ENCODE data around the gene PARP1. TPM values are rescaled to one million over a fixed set of nuclear protein-coding genes. Genes with fewer than 3 reads are reported as not detected.

Gene PARP1
- total RNA-seq, 1 experiment from 2014 or later, result 157 TPM

- no peak for DNase-seq
- ChIA-PET CTCF (interaction anchor here (0.6 kb wide), 1 partner anchor 14 kb away, joined by 3 read pairs; no protein-coding TSS in a partner anchor), POLR2A (ENCODE audit: unreplicated experiment) (no interaction called here)
- TF ChIP-seq CTCF (conservative IDR thresholded peaks at IDR 0.05) (no peak), EZH2 (IDR thresholded peaks at IDR 0.05; ENCODE audit: low read depth) (no peak)
- no peak overlapping the region for H3K4me2 ChIP-seq
- no peaks in the 10 kb centered on the region for H3K79me2 ChIP-seq (ENCODE audit: low read depth)
- H4K20me1 ChIP-seq (ENCODE audit: insufficient read depth), result no peaks in the 10 kb centered on the region
- H3K9me2 ChIP-seq (ENCODE audit: insufficient read depth), result no peaks in the 10 kb centered on the region
- intact Hi-C loops (cut with micrococcal nuclease; ENCODE audit: unreplicated experiment), result loop anchor here (10.0 kb wide), 2 partner anchors 202 to 1012 kb away; no protein-coding TSS in a partner anchor
- H3K27me3 ChIP-seq (ENCODE audit: insufficient read depth, low read depth), result no peaks in the 10 kb centered on the region
- H3K9me3 ChIP-seq (ENCODE audit: insufficient read depth, low read depth), result no peaks in the 10 kb centered on the region
- H3K36me3 ChIP-seq (ENCODE audit: low read depth), result no peaks in the 10 kb centered on the region
- BruUV-seq (replicated peaks), result no TSS peak
- no peak overlapping the region for H3K27ac ChIP-seq
- no peak overlapping the region for H2AFZ ChIP-seq
- H3F3A ChIP-seq (ENCODE audit: insufficient read depth, low read depth), result no peaks in the 10 kb centered on the region
- no peaks in the 10 kb centered on the region for H3K4me1 ChIP-seq (replicated peaks; ENCODE audit: insufficient read depth)
- no peak overlapping the region for H3K4me3 ChIP-seq
These were observed 14.6 kb upstream of the PARP1 start for GRCh38 chr1:226422478-226422877.

- no peaks in the 10 kb centered on the region for H3K79me2 ChIP-seq (ENCODE audit: low read depth)
- no peaks in the 10 kb centered on the region for H3K36me3 ChIP-seq (ENCODE audit: low read depth)
- DNase-seq, result no peak
- H3K4me2 ChIP-seq, result no peak overlapping the region
- no peak overlapping the region for H3K27ac ChIP-seq
- intact Hi-C loops (cut with micrococcal nuclease; ENCODE audit: unreplicated experiment), result loop anchor here (10.0 kb wide), 2 partner anchors 204 to 1014 kb away; no protein-coding TSS in a partner anchor
- H4K20me1 ChIP-seq (ENCODE audit: insufficient read depth), result no peaks in the 10 kb centered on the region
- no TSS peak for BruUV-seq (replicated peaks)
- no peaks in the 10 kb centered on the region for H3K4me1 ChIP-seq (replicated peaks; ENCODE audit: insufficient read depth)
- H2AFZ ChIP-seq, result no peak overlapping the region
- H3K9me2 ChIP-seq (ENCODE audit: insufficient read depth), result no peaks in the 10 kb centered on the region
- ChIA-PET POLR2A (ENCODE audit: unreplicated experiment) (no interaction called here), CTCF (interaction anchor here (0.6 kb wide), 1 partner anchor 98 kb away, joined by 4 read pairs; no protein-coding TSS in a partner anchor)
- TF ChIP-seq EZH2 (IDR thresholded peaks at IDR 0.05; ENCODE audit: low read depth) (no peak), CTCF (conservative IDR thresholded peaks at IDR 0.05) (no peak)
- no peak overlapping the region for H3K4me3 ChIP-seq
- no peaks in the 10 kb centered on the region for H3F3A ChIP-seq (ENCODE audit: insufficient read depth, low read depth)
- H3K27me3 ChIP-seq (ENCODE audit: insufficient read depth, low read depth), result no peaks in the 10 kb centered on the region
- H3K9me3 ChIP-seq (ENCODE audit: insufficient read depth, low read depth), result no peaks in the 10 kb centered on the region
These were observed 13.0 kb upstream of the PARP1 start for GRCh38 chr1:226420897-226421296.

- Histone ChIP-seq H3K9me3 (ENCODE audit: insufficient read depth, low read depth) (no peaks in the 10 kb centered on the region), H4K20me1 (ENCODE audit: insufficient read depth) (no peaks in the 10 kb centered on the region), H3K27ac (no peak overlapping the region), H3K27me3 (ENCODE audit: insufficient read depth, low read depth) (no peaks in the 10 kb centered on the region), H3K4me3 (no peak overlapping the region), H3K4me1 (replicated peaks; ENCODE audit: insufficient read depth) (no peaks in the 10 kb centered on the region), H3K36me3 (ENCODE audit: low read depth) (no peaks in the 10 kb centered on the region), H3K4me2 (no peak overlapping the region), H3F3A (ENCODE audit: insufficient read depth, low read depth) (no peaks in the 10 kb centered on the region), H2AFZ (no peak overlapping the region), H3K79me2 (ENCODE audit: low read depth) (no peaks in the 10 kb centered on the region), H3K9me2 (ENCODE audit: insufficient read depth) (no peaks in the 10 kb centered on the region)
- ChIA-PET POLR2A (ENCODE audit: unreplicated experiment) (no interaction called here), CTCF (interaction anchor here (0.6 kb wide), 1 partner anchor 97 kb away, joined by 4 read pairs; no protein-coding TSS in a partner anchor)
- TF ChIP-seq EZH2 (IDR thresholded peaks at IDR 0.05; ENCODE audit: low read depth) (no peak), CTCF (conservative IDR thresholded peaks at IDR 0.05) (no peak)
- no TSS peak for BruUV-seq (replicated peaks)
- DNase-seq, result no peak
- intact Hi-C loops (cut with micrococcal nuclease; ENCODE audit: unreplicated experiment), result loop anchor here (10.0 kb wide), 2 partner anchors 204 to 1014 kb away; no protein-coding TSS in a partner anchor
These were observed 12.4 kb upstream of the PARP1 start for GRCh38 chr1:226420328-226420727.

All from PC-9 (cell line).